ENCODE data around the gene SH3BP1. TPM values are rescaled to one million over a fixed set of nuclear protein-coding genes. Genes with fewer than 3 reads are reported as not detected.
A peak's percentile ranks its signal among the peaks of the same experiment; 100 is the strongest.

The SH3BP1 gene
- polyA plus RNA-seq, 3 donors, result 2.3 to 8.2 (median 6.6) TPM

DNA sequence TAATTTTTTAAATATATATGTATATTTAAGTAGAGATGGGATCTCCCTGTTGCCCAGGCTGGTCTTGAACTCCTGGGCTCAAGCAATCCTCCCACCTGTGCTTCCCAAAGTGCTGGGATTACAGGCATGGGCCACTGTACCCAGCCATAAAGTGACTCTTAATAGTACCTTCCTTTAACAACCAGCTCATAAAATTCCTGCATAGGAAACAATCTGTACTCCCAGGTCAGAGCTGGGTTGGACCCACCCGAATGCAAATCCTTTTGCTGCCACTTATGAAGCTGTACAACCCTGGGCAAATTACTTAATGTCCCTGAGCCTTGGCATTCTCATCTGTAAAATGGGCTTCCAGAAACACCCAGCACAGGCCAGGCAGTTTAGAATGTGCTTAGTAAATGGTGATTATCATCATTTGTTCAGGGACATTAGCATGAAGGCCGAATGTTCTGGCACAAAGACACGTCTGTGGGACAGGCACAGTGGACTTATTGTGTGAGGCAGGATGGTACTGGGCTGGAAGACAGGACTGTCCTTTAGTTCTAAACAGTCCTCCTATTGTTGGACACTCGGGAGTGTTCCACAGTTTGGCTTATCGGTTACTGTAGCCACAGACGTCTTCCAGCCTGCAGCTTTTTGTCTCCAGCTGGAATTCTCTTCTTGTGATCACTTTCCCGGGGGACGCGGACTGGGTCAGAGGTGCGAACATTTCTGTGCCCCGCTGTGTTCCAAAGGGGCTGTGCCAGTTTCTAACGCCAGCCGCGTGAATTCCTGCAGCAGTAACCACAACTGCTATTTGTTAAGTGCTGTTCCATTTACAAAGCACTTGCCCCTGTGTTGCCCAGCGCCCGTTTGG, 25.0 kb downstream of the SH3BP1 start:
- H3K27ac ChIP-seq (ENCODE audit: low read depth, low read length), result no peak overlapping the region
- WGBS, 3 donors, result 57 to 73% (median 71%) methylated on average over 16 of the region's 16 CpGs

DNA sequence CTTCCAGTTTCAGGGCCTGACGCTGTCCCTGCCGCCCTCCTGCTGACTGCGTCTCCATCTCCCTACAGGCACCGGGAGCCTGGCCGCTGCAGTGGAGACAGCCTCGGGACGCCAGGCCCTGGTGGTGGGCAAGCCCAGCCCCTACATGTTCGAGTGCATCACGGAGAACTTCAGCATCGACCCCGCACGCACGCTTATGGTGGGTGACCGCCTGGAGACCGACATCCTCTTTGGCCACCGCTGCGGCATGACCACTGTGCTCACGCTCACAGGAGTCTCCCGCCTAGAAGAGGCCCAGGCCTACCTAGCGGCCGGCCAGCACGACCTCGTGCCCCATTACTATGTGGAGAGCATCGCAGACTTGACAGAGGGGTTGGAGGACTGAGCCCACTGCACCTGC, 26.0 kb downstream of the SH3BP1 start:
- no peak overlapping the region for H3K27ac ChIP-seq (ENCODE audit: low read depth, low read length)
- WGBS, 3 donors, result 95% methylated on average over 24 of the region's 24 CpGs

DNA sequence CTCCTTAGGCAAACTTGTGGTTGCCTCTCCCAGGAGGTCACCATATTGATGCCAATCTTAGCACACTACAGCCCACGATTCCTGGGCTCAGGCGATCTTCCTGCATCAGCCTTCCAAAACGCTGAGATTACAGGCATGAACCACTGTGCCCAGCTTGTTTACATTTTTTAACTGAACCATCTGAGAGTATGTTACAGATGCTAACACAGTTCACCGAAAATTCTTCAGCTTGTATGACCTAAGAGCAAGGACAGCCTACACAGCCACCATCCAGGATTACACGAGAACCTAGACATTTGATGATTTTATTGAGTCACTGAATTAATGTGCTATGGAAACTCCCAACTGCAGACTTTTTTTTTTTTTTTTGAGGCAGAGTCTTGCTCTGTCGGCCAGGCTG, 30.1 kb downstream of the SH3BP1 start:
- WGBS, 3 donors, result 75 to 85% (median 83%) methylated on average over 6 of the region's 6 CpGs
- H3K27ac ChIP-seq (ENCODE audit: low read depth, low read length), result no peak overlapping the region

DNA sequence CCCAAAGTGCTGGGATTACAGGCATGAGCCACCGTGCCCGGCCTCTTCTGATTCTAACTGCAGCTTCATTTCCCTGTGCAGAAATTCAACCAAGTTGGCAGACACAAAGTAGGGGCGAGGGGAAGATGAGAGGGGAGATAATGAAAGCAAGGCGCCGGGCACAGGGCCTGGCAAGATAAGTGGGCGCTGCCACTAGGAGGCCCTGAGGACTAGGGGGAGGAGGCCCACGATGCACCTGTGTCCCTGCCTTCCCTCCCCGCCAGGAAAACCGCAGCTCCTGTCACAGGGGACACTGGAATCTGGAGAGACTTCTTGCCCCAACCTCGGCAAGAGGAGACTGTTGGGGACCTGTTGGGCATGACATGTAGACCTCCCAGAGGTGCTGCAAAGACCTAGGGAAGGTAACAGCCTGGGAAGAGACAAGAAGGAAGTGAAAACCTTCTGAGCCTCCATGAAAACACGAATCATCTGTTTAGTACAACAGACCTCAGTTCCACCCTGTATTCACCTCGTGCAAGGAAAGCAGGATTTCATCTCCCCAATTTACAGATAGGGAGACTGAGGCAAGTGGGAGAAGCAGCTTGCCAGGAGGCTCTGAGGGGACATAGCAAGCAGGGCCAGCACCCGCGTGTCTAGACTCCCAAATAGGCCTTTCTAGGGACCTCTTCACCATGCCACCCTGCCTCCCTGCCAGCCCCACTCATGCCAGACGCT, 32.9 kb downstream of the SH3BP1 start:
- H3K27ac ChIP-seq (ENCODE audit: low read depth, low read length), result no peak overlapping the region
- WGBS, 3 donors, result 61 to 75% (median 67%) methylated on average over 15 of the region's 15 CpGs

DNA sequence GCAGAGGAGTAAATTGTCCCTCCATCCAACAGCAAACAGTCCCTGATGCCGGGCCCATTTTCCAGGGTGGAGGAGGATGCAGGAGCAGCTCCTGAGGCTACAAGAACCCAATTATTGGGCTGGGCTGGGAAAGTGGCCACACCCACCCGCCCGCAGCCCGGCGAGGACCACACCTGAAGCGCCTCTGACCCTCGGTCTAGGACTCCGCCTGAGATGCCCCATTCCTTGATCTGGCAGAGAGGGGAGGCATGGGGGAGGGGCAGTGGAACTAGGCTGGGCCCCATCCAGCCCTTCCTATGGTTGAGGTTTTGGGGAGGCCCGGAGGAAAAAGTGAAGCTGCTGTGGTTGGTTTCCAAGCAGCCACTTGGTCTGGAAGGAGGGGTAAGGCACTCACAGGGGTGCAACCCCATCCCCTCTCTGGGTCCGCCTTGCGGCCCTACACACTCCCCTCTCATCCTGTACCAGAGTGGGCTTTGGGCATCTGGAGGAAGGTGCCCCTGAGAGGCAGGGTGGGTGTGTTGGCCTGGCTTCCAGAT, 33.5 kb downstream of the SH3BP1 start:
- WGBS, 3 donors, result 55 to 81% (median 61%) methylated on average over 11 of the region's 11 CpGs
- H3K27ac ChIP-seq (ENCODE audit: low read depth, low read length), result peak overlapping the region; percentile 17

DNA sequence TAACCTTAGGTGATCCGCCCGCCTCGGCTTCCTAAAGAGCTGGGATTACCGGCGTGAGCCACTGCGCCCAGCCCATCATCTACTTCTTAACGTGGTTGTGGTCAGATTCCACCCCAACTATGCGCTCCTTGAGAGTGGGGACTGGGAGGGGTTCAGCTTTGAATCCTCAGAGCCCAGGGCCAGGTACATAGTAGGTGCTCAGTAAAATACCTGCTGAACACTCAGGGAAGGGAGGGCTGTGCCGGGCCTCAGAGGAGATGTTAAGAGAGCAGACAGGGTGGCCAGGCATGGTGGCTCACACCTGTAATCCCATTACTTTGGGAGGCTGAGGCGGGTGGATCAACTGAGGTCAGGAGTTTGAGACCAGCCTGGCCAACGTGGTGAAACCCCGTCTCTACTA, 34.8 kb downstream of the SH3BP1 start:
- WGBS, 3 donors, result 80 to 85% (median 81%) methylated on average over 12 of the region's 12 CpGs
- H3K27ac ChIP-seq (ENCODE audit: low read depth, low read length), result peak overlapping the region; percentile 46

DNA sequence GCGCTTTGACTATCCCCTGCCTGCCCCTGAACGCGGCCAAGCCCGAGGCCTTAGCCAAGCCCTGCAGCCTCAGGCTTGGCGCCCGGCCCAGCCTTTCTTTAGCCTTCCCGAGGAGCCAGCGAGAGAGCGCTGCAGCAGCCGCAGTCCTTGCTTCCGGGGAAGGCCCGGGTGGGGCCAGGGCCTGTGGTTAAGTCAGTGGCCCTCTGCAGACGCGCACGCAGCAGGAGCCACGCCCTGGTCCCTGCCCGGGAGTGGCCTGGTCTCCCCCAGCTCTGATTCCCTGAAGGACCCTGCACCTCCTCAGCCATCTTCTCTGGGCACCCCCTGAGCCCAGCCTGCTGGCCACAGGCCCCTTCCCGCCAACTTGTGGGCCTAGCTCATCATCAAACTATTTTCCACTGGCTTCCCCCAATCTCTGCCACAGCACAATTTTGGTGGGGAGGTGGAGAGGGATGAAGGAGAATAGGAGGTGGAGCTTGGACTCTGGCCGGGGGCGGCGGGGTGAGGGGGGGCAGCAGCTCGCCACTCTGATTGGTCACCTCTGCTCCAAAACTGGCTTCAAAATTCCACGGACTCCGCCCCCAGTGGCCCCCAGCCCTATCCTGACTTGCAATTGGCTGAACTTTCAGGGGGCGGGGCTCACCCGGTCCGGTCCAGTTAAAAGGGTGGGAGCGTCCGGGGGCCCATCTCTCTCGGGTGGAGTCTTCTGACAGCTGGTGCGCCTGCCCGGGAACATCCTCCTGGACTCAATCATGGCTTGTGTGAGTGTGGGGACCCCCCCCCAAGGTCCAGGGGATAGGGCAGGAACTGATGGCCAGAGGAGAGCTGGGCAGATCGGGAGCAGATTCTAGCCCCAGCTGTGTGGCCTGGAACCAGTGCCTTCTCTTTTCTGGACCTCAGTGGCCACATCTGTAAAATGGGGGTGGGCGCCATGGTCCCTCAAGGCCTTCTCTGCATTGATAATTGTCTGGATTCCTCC, 35.8 kb downstream of the SH3BP1 start, which contains the start of gene LGALS1:
Gene LGALS1, plus strand, starts transcription at position 686 of the 979 bp plus-strand sequence. Its CDS starts 67 bp downstream, at position 753.
- peak within 1 kb of the TSS; percentile 51 for H3K27ac ChIP-seq (ENCODE audit: low read depth, low read length)
- WGBS, 3 donors, result 6 to 15% (median 7%) methylated on average over 34 of the region's 34 CpGs

DNA sequence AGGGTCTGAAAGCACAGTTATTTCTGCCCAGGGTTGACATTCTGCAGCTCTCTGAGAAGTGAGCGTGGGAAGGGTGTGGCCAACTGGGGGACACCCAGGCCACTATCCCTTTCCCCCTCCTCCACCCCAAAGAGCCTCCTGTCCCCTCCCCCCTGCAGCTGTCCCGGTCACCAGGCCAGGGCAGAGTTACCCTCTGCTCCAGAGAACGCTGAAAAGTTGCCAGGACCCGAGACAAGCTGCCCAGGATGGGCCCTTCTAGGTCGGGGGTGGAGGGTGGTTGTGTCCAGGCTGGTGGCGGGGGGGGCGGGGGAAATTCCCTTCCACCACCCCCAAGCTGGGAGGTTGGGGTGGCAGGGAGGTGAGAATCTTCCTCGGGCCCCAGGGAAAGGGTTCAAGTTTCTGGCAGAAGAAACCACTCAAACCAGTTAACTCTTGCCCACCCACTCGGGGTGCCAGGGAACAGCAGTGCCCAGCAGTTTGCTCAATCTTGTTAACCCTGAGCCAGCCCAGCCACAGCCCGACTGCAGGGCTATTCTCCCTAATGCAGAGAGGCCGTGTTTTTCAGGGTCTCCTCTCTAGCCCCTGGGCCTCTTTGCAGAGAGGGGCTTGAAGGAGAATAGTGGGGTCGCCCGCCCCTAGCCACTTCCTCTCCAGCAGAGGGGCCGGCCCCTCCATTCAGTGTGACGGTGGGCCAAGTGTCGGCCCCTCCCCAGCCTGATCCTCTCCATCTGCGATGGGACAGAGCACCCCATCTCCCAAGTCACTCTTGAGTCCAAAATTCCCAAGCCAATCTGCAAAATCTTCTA, 36.7 kb downstream of the SH3BP1 start:
- peak overlapping the region; percentile 51 for H3K27ac ChIP-seq (ENCODE audit: low read depth, low read length)
- WGBS, 3 donors, result 3 to 27% (median 4%) methylated on average over 17 of the region's 17 CpGs

DNA sequence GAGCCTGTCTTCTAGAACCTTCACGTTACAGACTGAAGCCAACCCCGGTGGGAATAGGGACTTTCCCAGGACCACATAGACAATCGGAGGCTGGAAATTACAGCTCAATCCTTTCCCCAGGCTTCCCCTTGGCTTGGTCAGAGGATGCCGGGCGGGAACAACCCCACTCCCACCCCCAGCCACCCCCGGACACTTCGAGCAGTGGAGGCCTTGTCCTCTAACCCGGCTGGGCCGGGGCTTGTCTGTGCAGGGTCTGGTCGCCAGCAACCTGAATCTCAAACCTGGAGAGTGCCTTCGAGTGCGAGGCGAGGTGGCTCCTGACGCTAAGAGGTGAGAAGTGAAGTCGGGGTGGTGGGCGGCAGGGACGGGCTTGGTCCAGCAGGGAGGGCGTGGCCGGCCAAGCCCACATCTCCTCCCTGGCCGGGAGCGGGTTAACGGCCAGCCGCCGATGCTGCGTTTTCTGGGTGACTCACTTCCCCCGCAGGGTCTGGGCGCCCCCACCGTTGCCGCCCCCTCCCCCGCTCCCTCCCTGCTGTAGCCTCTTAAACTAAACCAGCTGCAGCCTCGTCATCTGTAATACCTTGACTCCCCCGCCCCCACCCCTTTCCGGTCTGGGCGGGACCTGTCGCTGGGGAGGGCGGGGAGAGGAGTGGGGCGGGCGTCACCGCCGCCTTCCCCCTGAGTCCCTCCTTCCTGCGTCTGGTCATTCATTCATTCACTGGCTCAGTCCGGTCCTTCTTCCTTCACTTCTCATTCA, 37.4 kb downstream of the SH3BP1 start:
- WGBS, 3 donors, result 0 to 5% (median 0%) methylated on average over 31 to 42 of the region's 42 CpGs
- peak overlapping the region; percentile 20 for H3K27ac ChIP-seq (ENCODE audit: low read depth, low read length)

DNA sequence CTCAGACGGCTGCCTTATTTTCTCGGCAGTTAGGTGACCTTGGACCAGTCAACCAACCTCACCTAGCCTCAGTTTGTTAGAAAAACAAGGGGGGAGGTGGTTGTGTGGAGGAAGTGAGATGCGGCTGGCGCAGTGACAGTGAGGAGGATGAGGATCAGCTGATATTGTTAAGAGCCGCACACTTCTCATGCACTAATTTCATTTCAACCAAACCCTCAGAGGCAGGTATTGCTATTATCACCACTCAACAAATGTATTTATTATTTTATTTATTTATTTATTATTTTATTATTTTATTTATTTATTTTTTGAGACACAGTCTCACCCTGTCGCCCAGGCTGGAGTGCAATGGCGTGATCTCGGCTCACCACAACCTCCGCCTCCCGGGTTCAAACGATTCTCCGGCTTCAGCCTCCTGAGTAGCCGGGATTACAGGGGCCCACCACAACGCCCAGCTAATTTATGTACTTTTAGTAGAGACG, 38.1 kb downstream of the SH3BP1 start:
- 45 to 60% (median 50%) methylated on average over 15 of the region's 15 CpGs for WGBS, 3 donors
- no peak overlapping the region for H3K27ac ChIP-seq (ENCODE audit: low read depth, low read length)

DNA sequence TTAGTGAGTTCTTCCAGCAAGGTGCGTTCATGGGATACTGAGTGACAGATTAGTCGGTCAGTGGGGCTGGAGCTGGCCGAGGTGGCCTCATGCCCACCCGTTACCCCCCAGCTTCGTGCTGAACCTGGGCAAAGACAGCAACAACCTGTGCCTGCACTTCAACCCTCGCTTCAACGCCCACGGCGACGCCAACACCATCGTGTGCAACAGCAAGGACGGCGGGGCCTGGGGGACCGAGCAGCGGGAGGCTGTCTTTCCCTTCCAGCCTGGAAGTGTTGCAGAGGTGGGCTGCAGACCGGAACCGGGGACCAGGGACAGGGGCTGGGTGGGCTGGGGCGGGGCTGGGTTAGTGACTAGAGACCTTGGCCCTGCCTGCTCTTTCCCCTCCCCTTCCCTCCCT, 38.9 kb downstream of the SH3BP1 start:
- 65 to 69% (median 68%) methylated on average over 16 to 18 of the region's 18 CpGs for WGBS, 3 donors
- H3K27ac ChIP-seq (ENCODE audit: low read depth, low read length), result no peak overlapping the region

DNA sequence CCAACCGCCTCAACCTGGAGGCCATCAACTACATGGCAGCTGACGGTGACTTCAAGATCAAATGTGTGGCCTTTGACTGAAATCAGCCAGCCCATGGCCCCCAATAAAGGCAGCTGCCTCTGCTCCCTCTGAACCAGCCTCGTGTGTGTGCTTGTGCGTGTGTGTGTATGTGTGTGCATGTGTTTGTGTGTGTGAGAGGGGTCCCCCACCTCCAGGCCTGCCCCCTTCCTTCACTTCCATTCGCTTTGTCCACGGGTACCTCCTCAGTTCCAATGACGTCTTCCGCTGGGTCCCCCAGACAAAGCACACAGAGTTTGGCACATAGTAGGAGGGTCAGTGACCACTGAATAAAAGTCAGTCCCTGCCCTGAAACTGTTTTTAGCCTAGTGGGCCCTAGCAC, 40.2 kb downstream of the SH3BP1 start:
- no peak overlapping the region for H3K27ac ChIP-seq (ENCODE audit: low read depth, low read length)
- WGBS, 3 donors, result 74 to 84% (median 76%) methylated on average over 8 of the region's 8 CpGs

DNA sequence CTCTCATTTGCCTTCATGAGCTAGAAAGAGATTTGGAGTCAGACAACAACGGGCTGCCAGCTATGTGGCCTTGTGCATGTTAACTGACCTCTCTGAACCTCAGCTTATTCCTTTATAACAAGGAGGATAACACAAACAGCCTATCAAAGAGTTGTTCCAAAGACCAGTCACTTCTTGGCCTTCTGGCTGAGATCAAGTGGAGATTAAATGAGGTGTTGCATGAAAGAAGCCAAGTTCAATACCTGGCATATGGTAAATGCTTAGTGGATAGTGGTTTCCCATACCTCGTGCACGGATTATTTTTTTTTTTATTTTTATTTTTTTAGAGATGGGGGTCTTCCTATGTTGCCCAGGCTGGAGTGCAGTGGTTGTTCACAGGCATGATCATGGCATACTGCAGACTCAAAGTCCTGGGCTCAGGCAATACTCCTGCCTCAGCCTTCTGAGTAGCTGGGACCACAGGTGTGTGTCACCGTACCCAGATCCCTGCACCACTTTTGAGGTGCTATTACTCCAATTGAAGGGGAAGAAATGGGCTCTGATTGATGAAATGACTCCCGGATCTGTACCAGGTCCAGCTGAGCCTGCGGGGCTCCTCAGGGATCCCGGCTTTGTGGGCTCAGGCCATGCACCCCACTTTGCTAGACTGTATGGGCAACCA, 40.9 kb downstream of the SH3BP1 start:
- no peak overlapping the region for H3K27ac ChIP-seq (ENCODE audit: low read depth, low read length)
- WGBS, 3 donors, result 73 to 77% (median 76%) methylated on average over 7 of the region's 7 CpGs

DNA sequence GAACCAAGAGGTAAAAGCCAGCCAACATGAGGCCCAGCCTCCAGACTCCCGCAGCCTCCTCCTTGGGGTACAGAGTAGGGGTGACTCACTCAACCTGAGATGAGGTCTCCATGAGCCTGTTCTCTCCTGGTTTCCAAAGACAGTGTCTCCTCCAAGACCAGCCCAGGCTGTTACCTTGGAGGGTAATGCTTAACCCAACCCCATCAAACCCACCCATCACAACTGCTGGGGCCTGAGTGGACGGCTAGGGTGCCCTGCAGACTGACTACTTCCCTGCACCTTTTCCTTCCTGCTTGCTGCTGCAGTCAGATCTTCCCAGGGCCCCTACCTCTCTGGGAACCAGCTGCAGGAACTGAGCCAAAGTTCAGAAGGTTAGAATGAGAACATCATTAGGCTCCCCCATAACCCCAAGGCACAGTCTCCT, 41.5 kb downstream of the SH3BP1 start:
- WGBS, 3 donors, result 64 to 75% (median 67%) methylated on average over 2 of the region's 2 CpGs
- no peak overlapping the region for H3K27ac ChIP-seq (ENCODE audit: low read depth, low read length)

DNA sequence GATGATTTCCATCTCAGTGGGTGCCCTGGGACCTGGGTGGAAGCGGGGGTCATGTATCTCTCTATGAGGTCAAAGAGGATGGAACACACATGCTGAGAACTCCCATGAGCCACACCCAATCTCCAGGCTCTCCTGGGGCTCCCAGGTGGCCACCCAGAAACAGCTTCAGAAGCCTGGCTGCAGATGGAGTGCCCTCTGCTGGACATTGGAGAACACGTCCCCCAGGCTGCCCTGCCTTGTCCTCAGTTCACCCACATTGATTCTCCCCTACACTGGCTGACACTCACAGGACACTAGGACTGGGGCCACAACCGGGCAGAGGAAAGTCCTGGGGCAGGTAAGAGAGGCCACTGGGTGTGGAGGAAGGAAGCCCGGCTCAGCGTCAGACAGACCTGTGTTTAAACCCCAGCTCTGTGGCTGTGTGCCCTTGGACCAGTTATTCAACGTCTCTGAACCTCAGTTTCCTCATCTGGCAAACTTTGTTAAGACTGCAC, 42.1 kb downstream of the SH3BP1 start:
- WGBS, 3 donors, result 18 to 23% (median 19%) methylated on average over 6 of the region's 6 CpGs
- no peak overlapping the region for H3K27ac ChIP-seq (ENCODE audit: low read depth, low read length)
